Ramos (cell line): ENCODE data around the gene RCN1.
"Not testable (repeated sequence)": the region's sequence is repeated elsewhere in the genome, so short reads cannot be mapped to it uniquely, and the experiment has no call there.

Source experiments
- in situ Hi-C: fragments of 300-500 bp; cut with MboI; formaldehyde crosslinking; loops from one replicate; pipeline ENCODE4 v1.14.3; 2022; ENCODE audit warnings: low sequenced_read_pairs; ENCODE audit not compliant: unreplicated experiment

The RCN1 gene

DNA sequence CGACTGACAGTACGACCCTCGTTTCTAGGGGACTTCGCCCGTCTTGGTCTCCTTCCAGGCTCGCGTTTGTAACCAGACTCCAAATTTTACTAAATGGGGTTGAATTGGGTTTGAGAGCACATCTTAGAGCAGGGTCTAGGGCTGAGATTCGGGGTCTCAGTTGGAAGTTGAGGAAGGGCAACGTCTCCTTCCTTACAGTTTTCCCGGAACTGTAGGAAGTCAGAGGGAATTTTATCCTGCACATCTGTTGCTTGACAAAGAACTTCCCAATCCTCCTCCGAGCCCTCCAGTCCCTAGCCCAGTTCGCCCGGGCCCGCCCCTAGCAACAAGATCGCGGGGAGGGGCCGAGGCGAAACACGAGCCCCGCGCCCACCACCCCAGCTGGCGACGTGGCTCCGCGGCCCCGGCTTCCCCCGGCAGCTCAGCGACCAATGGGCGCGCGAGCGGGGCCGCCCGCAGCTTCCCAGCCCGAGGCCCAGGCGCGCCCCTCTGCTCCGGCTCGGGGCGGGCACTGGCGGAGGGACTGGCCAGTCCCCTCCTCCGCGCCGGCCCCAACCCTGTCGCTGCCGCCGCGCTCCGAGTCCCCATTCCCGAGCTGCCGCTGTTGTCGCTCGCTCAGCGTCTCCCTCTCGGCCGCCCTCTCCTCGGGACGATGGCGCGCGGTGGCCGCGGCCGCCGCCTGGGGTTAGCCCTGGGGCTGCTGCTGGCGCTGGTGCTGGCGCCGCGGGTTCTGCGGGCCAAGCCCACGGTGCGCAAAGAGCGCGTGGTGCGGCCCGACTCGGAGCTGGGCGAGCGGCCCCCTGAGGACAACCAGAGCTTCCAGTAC lies at the start of gene RCN1:
TSS of gene RCN1 (plus strand) at position 530 of the 826 bp plus-strand sequence. CDS start at position 653, 123 bp downstream.
- in situ Hi-C loops: no loop called here

GRCh38 chr11:32043737-32044136 lies 47.1 kb upstream of the RCN1 start:
- in situ Hi-C loops: no loop called here

DNA sequence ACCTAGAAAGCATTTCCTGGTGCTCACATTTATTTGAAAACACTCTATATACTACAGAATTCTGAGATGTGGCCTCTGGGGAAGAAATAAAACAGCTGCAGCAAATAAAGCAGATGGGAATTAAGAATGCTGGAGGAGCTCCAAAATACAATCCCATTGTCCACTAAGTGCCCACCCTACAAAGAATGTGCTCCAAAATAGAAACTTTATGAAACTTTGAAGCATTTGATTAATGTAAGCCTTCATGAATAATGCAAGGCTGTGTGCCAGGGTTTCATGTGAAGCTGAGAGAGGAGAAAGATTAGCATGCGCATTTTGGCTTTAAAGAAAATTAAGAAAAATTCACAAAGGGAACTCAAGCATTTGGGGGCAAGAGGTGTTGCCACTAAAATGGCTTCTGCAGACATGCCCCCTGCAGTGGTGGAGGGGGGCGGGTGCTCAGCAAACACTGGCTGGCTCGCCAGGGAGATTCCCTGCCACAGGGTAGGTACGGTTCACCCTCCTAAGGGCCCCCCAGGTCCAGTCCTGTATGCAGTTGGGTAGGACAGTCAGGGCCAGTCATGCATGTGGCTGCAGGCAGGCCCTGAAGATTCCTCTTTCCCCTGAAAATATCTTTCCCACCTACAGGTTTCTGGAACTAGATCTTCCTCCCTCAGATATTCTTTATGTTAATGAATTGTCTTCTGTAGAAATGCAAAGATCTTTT lies 46.6 kb upstream of the RCN1 start:
- in situ Hi-C loops: no loop called here

GRCh38 chr11:32045456-32045855 lies 45.4 kb upstream of the RCN1 start:
- in situ Hi-C loops: no loop called here

GRCh38 chr11:32050264-32050663 lies 40.6 kb upstream of the RCN1 start:
- in situ Hi-C loops: loop anchor here (5.0 kb wide), 1 partner anchor 122 kb away; no protein-coding TSS in a partner anchor

DNA sequence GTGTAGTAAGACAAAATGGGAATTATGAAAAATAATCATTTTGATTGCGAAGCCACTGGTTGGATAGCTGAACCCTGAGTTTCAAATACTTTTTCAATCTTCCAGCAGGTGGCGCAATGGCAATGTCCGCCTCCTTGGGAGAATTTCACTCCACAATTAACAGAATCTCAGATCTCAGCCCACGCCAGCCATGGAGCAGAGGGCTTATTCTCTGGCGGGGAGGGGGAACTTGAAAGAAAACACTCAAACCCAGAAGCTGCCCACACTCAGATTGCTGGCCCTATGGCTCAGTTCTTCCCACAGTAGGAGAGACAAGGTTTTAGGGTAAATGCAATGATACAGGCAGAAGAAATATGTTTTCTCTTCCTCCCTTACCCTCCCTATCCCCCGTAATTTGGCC lies 38.7 kb upstream of the RCN1 start:
- in situ Hi-C loops: loop anchor here (5.0 kb wide), 1 partner anchor 120 kb away; no protein-coding TSS in a partner anchor

DNA sequence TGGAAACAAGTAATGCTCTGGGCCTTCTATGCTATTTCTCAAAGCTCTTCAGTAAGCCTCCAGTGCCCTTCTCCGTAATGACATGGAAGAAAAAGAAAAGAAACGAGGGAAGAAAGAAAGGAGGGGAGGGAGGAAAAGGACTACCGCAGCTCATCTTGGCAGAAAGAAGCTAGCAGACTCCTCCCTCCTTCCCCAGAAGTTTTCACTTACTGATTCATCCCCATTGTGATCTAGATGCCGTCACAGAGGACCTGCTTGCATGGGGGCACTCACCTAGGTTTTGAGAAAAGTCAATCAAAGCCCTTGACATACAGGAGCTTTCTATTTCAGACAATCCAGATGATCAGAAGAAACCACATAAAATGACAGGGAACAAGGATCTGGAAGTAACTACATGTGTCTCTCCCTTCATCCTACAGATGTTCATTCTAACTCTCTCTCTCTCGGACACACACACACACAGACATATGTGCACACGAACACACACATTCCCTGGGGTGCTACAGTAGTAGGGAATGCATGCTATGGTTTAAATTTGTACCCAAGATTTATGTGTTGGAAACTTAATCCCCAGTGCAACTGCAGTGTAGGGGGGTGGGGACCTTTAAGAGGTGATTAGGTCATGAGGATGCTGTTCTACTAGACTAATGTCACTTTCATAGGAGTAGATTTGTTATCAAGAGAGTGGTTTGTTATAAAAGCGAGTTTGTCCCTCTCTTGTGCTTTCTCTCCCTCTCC lies 37.6 kb upstream of the RCN1 start:
- in situ Hi-C loops: loop anchor here (5.0 kb wide), 1 partner anchor 119 kb away; no protein-coding TSS in a partner anchor

GRCh38 chr11:32055861-32056260 lies 35.0 kb upstream of the RCN1 start:
- in situ Hi-C loops: no loop called here

GRCh38 chr11:32056438-32056837 lies 34.4 kb upstream of the RCN1 start:
- in situ Hi-C loops: no loop called here

DNA sequence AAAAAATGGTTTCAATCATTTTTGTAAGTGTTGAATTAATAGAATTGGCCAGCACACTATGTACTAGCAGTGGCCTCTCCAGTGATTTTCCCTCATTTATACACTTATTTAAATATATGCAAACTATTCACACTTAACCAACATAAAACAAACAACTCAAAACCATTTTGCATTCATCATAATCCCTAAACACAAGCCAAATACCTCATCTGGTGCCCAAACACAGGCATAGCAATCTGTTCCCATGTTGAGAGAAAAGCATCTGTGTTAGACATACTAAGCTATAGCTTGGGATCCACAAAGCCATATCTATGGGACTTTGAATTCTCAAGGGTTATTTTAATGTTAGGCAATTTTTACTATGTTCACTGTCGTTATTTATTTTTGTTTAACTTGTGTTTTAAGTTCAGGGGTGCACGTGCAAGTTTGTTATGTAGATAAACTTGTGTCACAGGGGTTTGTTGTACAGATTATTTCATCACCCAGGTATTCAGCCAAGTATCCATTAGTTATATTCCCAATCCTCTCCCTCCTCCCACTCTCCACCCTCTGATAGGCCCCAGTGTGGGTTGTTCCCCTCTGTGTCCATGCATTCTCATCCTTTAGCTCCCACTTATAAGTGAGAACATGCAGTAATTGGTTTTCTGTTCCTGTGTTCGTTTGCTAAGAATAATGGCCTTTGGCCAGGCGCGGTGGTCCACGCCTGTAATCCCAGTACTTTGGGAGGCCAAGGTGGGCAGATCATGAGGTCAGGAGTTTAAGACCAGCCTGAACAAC lies 31.0 kb upstream of the RCN1 start:
- in situ Hi-C loops: no loop called here

GRCh38 chr11:32062540-32062939 lies 28.3 kb upstream of the RCN1 start:
- in situ Hi-C loops: no loop called here

GRCh38 chr11:32063031-32063430 lies 27.8 kb upstream of the RCN1 start:
- in situ Hi-C loops: not testable (repeated sequence)

DNA sequence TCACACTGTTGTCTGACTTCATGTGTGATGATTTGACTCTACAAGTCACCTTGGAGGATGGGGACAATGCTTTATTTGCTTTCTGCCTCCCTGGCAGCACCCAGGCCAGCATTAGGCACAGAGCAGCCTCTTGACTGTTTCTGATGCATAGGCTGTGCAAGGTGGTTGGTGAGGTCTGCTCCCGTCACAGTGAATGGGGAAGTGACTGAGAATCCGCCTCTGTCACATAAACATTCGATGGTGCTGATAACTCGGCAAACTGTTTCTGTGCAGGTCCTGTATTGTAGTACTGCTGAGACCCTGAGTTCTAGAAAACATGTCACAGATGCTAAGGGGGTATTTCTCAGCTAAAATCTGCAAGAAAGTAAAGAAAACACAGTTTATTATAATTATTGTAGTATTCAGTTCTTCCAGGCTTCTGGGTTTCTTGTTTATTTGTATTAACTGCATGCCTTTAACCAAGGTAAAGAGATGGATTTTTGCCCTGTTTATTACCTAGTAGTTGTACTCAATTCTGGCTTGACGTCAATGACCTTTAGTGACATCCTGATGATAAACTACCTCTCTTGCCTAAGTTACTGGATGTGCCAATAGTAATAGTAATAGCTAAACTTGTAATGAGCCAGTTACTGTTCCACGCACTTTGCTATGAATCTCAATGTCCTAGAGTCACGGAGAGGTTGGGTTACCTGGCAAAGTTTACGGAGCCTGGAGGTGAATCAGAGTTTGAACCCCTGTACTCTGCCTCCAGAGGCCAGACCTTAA lies 24.8 kb upstream of the RCN1 start:
- in situ Hi-C loops: no loop called here

DNA sequence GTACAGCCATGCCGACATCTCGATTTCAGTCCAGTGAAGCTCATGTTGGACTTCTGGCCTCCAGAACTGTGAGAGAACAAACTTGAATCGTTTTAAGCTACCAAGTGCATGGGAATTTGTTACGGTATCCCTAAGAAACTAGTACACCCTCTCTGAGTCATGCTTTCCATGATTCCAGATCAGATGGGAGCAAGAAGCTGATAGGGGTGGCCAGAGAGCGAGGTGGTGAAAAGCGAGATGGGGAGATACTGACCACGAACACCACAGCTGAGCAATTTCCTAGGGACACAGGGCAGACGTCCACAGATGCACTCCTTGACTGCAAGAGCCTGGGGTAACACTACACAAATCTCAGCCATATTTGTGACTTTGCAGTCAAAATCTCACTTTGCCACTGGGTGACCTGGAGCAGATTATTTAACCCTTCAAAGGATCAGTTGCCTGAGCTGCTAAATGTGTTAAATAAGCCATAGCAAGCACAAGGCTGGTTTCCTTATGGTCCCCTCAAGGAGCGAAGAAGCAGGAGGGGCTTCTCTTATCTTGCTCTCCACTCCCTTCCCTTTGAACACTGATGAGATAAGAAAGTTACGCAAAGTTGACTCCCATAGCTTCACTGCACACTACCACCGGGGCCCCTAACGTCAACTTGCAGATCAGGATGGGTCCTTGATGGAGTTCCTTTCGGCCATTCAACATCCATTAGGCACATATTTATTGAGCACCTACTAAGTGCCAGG lies 22.6 kb upstream of the RCN1 start:
- in situ Hi-C loops: no loop called here

- in situ Hi-C loops: no loop called here
These were observed 21.4 kb upstream of the RCN1 start for GRCh38 chr11:32069361-32070058.

DNA sequence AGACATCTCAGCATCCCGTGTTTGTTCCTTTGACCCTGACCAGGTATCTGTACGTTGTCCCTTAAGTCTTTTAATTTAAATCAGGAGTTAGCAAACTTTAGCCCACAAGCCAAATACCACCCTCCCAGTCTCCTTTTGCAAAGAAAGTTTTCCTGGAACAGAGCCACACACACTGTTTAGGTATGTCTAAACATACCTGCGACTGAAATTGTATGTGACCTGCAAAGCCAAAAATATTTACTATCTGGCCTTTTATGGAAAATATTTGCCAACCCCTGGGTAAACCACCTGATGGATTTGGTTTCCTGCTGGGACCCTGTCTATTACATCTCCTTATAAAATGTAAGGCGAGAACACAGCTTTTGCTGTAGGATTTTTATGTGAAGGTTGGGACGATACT lies 20.2 kb upstream of the RCN1 start:
- in situ Hi-C loops: no loop called here

DNA sequence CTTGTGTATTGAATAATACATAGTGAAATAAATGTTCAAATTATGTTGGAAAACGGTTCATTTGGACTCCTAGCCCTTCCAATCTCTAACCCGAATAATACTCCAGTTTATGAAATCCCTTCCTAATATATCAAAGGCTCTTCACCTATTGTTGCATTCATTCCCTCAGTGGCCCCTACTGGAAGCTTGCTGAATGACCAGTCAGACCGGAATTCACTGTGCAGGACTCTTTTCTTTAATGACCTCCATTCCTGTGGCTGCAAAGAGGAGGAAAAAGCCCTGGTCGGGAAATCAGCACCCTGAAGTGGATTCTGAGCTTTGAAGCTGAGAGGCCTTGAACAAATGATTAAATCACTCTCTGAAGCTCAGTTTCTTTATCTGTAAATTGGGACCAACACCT lies 19.1 kb upstream of the RCN1 start:
- in situ Hi-C loops: no loop called here
